Bronchial epithelial cell (primary cell): Measurements from ENCODE around the gene DNASE1L2. TPM values are rescaled to one million over a fixed set of nuclear protein-coding genes. Genes with fewer than 3 reads are reported as not detected.
"Not testable (repeated sequence)": the region's sequence is repeated elsewhere in the genome, so short reads cannot be mapped to it uniquely, and the experiment has no call there.

Source experiments
- DNase-seq: peaks from one replicate; pipeline ENCODE4 v3.0.0-alpha.2; 2010; ENCODE audit warnings: low read depth
- FAIRE-seq: peaks from 2 replicates; lab custom pipeline; 2011; peaks lifted over from hg19 to GRCh38; lab: Jason Lieb, UNC
- H3K27me3 ChIP-seq: 2 replicates; pipeline ENCODE4 v1.5.1; 2011; ENCODE audit warnings: low read length; ENCODE audit not compliant: control insufficient read depth, insufficient read depth
- H3K36me3 ChIP-seq: 2 replicates; pipeline ENCODE4 v1.5.1; 2011; ENCODE audit warnings: low read length; ENCODE audit not compliant: control insufficient read depth, insufficient read depth
- H3K4me3 ChIP-seq: 2 replicates; pipeline ENCODE4 v1.5.1; 2011; ENCODE audit warnings: mild to moderate bottlenecking, low read depth, low read length, control low read depth
- total RNA-seq: library from RNA; depleted of rRNA; stranded (reverse); fragments of >200 nt; gene quantifications from 2 replicates; pipeline ENCODE4 v1.2.1, GENCODE V29; 2014
- TF ChIP-seq, protein P1 (sequence below): IDR thresholded peaks from 2 replicates; pipeline ENCODE4 v1.5.1; 2011; ENCODE audit warnings: mild to moderate bottlenecking, moderate library complexity, low read length, control low read depth, inconsistent platforms; ENCODE audit not compliant: insufficient read depth, severe bottlenecking

The DNASE1L2 gene
- total RNA-seq, 1 donor from 2014 or later: under 0.01 TPM

DNA sequence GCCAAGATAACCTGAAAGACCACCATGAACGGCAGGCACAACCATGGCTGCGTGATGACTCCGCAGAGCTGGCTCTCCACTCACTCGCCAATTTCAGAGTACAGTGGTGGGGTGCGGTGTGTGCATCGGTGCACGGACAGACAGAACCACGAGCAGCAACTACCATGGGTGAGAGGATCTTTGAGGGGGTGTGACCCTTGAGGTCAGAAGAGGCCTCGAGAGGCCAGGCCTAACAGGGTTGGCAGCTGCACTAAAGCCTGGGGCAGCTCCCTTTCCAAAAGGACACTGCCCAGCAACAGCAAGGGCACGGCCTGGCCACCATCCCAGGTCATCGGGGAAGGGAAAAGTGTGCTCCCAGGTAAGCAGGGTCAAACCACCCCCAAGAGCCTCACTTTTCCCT is 17.0 kb downstream of the DNASE1L2 start:
- DNase-seq (no peak), FAIRE-seq (no peak)
- H3K27me3 ChIP-seq: no peaks in the 10 kb centered on the region
- TF ChIP-seq, protein P1, sequence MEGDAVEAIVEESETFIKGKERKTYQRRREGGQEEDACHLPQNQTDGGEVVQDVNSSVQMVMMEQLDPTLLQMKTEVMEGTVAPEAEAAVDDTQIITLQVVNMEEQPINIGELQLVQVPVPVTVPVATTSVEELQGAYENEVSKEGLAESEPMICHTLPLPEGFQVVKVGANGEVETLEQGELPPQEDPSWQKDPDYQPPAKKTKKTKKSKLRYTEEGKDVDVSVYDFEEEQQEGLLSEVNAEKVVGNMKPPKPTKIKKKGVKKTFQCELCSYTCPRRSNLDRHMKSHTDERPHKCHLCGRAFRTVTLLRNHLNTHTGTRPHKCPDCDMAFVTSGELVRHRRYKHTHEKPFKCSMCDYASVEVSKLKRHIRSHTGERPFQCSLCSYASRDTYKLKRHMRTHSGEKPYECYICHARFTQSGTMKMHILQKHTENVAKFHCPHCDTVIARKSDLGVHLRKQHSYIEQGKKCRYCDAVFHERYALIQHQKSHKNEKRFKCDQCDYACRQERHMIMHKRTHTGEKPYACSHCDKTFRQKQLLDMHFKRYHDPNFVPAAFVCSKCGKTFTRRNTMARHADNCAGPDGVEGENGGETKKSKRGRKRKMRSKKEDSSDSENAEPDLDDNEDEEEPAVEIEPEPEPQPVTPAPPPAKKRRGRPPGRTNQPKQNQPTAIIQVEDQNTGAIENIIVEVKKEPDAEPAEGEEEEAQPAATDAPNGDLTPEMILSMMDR: no peak
- no peak overlapping the region for H3K4me3 ChIP-seq
- H3K36me3 ChIP-seq: peaks cover 32% of the 10 kb centered on the region

- no peak for DNase-seq
- TF ChIP-seq, protein P1: no peak
- no peak for FAIRE-seq
- Histone ChIP-seq H3K27me3 (no peaks in the 10 kb centered on the region), H3K4me3 (no peak overlapping the region), H3K36me3 (peaks cover 39% of the 10 kb centered on the region)
Measured at GRCh38 chr16:2256531-2257140, 20.4 kb downstream of the DNASE1L2 start.

- H3K36me3 ChIP-seq: peaks cover 47% of the 10 kb centered on the region
- DNase-seq (no peak), FAIRE-seq (no peak)
- TF ChIP-seq, protein P1: no peak
- no peaks in the 10 kb centered on the region for H3K27me3 ChIP-seq
- H3K4me3 ChIP-seq: no peak overlapping the region
Measured at GRCh38 chr16:2257726-2258125, 21.5 kb downstream of the DNASE1L2 start.

DNA sequence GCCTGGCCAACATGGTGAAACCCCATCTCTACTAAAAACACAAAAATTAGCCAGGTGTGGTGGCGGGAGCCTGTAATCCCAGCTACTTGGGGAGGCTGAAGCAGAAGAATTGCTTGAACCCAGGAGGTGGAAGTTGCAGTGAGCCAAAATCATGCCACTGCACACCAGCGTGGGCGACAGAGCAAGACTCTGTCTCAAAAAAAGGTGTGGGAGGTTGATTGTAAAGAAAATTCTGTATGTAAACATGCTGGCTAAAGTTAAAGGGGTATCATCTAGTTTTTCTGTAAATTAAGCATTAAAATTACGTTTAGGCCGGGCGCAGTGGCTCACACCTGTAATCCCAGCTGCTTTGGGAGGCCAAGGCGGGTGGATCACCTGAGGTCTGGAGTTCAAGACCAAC is 22.3 kb downstream of the DNASE1L2 start:
- H3K4me3 ChIP-seq, DNase-seq, FAIRE-seq, H3K27me3 ChIP-seq: not testable (repeated sequence)
- H3K36me3 ChIP-seq: peaks cover 47% of the 10 kb centered on the region

DNA sequence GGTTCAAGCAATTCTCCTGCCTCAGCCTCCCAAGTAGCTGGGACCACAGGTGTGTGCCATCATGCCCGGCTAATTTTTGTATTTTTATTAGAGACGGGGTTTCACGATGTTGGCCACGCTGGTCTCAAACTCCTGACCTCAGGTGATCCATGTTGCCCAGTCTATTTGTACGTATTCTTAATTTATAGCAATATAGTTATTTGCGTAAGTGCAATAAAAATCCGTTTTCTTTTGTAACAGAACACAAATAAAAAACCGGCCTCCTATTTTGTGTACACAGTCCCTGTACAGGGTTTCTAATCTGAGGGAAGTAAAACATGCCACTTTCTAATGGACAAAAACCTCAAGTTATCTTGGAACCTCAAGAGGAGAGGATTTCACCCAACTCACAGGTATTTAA is 24.0 kb downstream of the DNASE1L2 start:
- no peak for FAIRE-seq
- Histone ChIP-seq H3K4me3 (no peak overlapping the region), H3K36me3 (peaks cover 48% of the 10 kb centered on the region), H3K27me3 (no peaks in the 10 kb centered on the region)
- TF ChIP-seq, protein P1: no peak
- DNase-seq: no peak

DNA sequence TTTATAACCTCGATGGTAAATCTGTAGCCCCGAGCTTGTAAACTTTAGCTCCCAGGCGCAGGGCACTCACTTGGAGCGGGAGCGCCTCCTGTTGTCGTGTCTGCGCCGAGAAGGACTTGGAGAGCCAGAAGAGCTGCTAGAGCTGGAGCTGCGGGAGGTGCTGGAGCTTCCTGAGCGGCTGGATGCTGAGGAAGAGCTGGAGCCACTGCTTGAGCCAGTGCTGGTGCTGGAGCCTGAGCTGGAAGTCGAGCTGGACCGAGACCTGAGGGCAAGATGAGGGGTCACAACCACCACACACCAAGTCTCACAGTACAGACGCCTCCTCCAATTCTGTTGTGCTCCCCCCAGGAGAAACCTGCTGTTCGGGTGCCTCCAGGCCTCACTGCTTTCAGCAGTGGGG is 26.8 kb downstream of the DNASE1L2 start:
- H3K36me3 ChIP-seq: peaks cover 32% of the 10 kb centered on the region
- not testable (repeated sequence) for H3K27me3 ChIP-seq, H3K4me3 ChIP-seq, FAIRE-seq, DNase-seq

DNA sequence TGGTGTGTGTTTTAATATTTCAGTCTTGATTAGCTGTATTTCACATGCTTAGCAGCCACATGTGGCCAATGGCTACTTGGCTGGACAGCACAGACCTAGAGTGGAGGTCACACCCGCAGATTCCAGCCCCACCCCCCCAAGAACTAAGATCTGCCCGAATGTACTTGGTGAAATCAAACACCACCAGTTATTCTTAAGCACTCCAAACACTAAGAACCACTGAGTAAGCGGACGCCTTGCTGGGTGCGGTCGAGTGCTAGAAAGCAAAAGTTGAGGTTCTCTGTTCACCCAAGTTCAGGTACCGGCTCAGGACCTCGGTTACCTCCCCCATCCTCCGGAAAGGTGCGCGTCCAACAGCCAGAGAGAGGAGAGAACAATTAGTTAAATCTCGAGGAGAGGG is 30.6 kb downstream of the DNASE1L2 start:
- not testable (repeated sequence) for DNase-seq, H3K27me3 ChIP-seq
- Histone ChIP-seq H3K36me3 (peaks cover 22% of the 10 kb centered on the region), H3K4me3 (peak overlapping the region; percentile 71)
- FAIRE-seq: peak; percentile 91

- DNase-seq, FAIRE-seq, H3K27me3 ChIP-seq: not testable (repeated sequence)
- Histone ChIP-seq H3K36me3 (peaks cover 16% of the 10 kb centered on the region), H3K4me3 (peak overlapping the region; percentile 71)
Measured at GRCh38 chr16:2267505-2267912, 31.3 kb downstream of the DNASE1L2 start.
